Left ventricle myocardium inferior (tissue), 1 donor: ENCODE results near the gene MTFMT. TPM values are rescaled to one million over a fixed set of nuclear protein-coding genes. Genes with fewer than 3 reads are reported as not detected.

ENCODE experiments used
- DNase-seq: peaks from one replicate; pipeline ENCODE4 v3.0.0-alpha.2; 2020
- H3K27ac ChIP-seq: fragments of 200-600 bp; replicated peaks from 2 replicates; pipeline ENCODE4 v1.8.0; 2021
- H3K27me3 ChIP-seq: fragments of 200-600 bp; 2 replicates; pipeline ENCODE4 v1.8.0; 2021; ENCODE audit warnings: low read depth
- H3K36me3 ChIP-seq: fragments of 200-600 bp; 2 replicates; pipeline ENCODE4 v1.8.0; 2021
- H3K4me1 ChIP-seq: fragments of 200-600 bp; 2 replicates; pipeline ENCODE4 v1.8.0; 2021
- H3K4me3 ChIP-seq: fragments of 200-600 bp; 2 replicates; pipeline ENCODE4 v1.8.0; 2021; ENCODE audit warnings: mild to moderate bottlenecking, moderate library complexity
- H3K9me3 ChIP-seq: fragments of 200-600 bp; replicated peaks from 2 replicates; pipeline ENCODE4 v1.8.0; 2021
- CTCF ChIP-seq: fragments of 200-600 bp; IDR thresholded peaks from 2 replicates; pipeline ENCODE4 v1.8.0; 2021; ENCODE audit warnings: antibody characterized with exemption, mild to moderate bottlenecking, borderline replicate concordance
- intact Hi-C: fragments of 100-400 bp; cut with micrococcal nuclease; formaldehyde crosslinking; loops from one replicate; pipeline ENCODE4 v1.11.0; 2022
- total RNA-seq: library from RNA; stranded (reverse); fragmentation: NEBNext Ultra II Directional; extraction: Animal tissue kit (Norgen Biotek cat#: 25700); gene quantifications from one replicate; pipeline ENCODE4 v1.2.1, GENCODE V29; 2021
- donor health status: DM: no; HTN: yes; CAD: no; lungs with severe emphysema.

MTFMT gene
- total RNA-seq, 1 donor from 2014 or later = 18.6 TPM

GRCh38 chr15:64959128-64959527 lies 70.3 kb downstream of the MTFMT start:
- Histone ChIP-seq H3K4me1 (no peaks in the 10 kb centered on the region), H3K4me3 (no peak overlapping the region), H3K27ac (no peak overlapping the region), H3K9me3 (no peaks in the 10 kb centered on the region), H3K27me3 (no peaks in the 10 kb centered on the region), H3K36me3 (peaks cover 89% of the 10 kb centered on the region)
- intact Hi-C loops = no loop called here
- DNase-seq = no peak
- TF ChIP-seq CTCF = no peak

GRCh38 chr15:64954395-64954794 lies 75.0 kb downstream of the MTFMT start:
- Histone ChIP-seq H3K4me3 (no peak overlapping the region), H3K27ac (no peak overlapping the region), H3K36me3 (peaks cover 41% of the 10 kb centered on the region), H3K9me3 (no peaks in the 10 kb centered on the region), H3K27me3 (no peaks in the 10 kb centered on the region), H3K4me1 (no peaks in the 10 kb centered on the region)
- intact Hi-C loops = no loop called here
- TF ChIP-seq CTCF = no peak
- DNase-seq = no peak

GRCh38 chr15:64951777-64952418 lies 77.5 kb downstream of the MTFMT start:
- Histone ChIP-seq H3K9me3 (no peaks in the 10 kb centered on the region), H3K4me3 (no peak overlapping the region), H3K27me3 (no peaks in the 10 kb centered on the region), H3K36me3 (peaks cover 20% of the 10 kb centered on the region), H3K4me1 (no peaks in the 10 kb centered on the region), H3K27ac (no peak overlapping the region)
- DNase-seq = no peak
- intact Hi-C loops = no loop called here
- TF ChIP-seq CTCF = no peak

Other genes with a start within 250 kb of the MTFMT start
- 0.41 TPM for gene PIF1, start 204.0 kb downstream of the MTFMT start, total RNA-seq
- 8.0 TPM for gene PLEKHO2, start 187.7 kb downstream of the MTFMT start, total RNA-seq
- gene ANKDD1A, start 117.7 kb downstream of the MTFMT start, total RNA-seq = 1.8 TPM
- gene SPG21, start 39.7 kb downstream of the MTFMT start, total RNA-seq = 47.2 TPM
- gene SLC51B, start 15.7 kb upstream of the MTFMT start, total RNA-seq = not detected
- 12.9 TPM for gene RASL12, start 38.4 kb upstream of the MTFMT start, total RNA-seq
- 5.2 TPM for gene KBTBD13, start 47.1 kb upstream of the MTFMT start, total RNA-seq
- 1.8 TPM for gene UBAP1L, start 85.6 kb upstream of the MTFMT start, total RNA-seq
- 14.5 TPM for gene PDCD7, start 104.2 kb upstream of the MTFMT start, total RNA-seq
- 52.5 TPM for gene CLPX, start 155.7 kb upstream of the MTFMT start, total RNA-seq
- gene CILP, start 181.8 kb upstream of the MTFMT start, total RNA-seq = 7.3 TPM